Testis (tissue), 2 donors: ENCODE measurements around the gene NR2E3.

Experiments used
- POLR2A ChIP-seq: fragments of 450-650 bp; IDR thresholded peaks from one replicate; pipeline ENCODE4 v1.6.1; 2017; ENCODE audit warnings: antibody characterized with exemption, mild to moderate bottlenecking, moderate library complexity
- TF ChIP-seq, protein P1 (sequence below), 3 experiments: fragments of 450-650 bp in 2 of 3; fragments of 200-600 bp in 1 of 3; sonication (generic) in 1 of 3; IDR thresholded peaks; one replicate each; pipeline ENCODE4 v1.5.1; 2016 to 2019; ENCODE audit warnings: antibody characterized with exemption in 3 of 3, mild to moderate bottlenecking in 2 of 3, moderate library complexity in 1 of 3

DNA sequence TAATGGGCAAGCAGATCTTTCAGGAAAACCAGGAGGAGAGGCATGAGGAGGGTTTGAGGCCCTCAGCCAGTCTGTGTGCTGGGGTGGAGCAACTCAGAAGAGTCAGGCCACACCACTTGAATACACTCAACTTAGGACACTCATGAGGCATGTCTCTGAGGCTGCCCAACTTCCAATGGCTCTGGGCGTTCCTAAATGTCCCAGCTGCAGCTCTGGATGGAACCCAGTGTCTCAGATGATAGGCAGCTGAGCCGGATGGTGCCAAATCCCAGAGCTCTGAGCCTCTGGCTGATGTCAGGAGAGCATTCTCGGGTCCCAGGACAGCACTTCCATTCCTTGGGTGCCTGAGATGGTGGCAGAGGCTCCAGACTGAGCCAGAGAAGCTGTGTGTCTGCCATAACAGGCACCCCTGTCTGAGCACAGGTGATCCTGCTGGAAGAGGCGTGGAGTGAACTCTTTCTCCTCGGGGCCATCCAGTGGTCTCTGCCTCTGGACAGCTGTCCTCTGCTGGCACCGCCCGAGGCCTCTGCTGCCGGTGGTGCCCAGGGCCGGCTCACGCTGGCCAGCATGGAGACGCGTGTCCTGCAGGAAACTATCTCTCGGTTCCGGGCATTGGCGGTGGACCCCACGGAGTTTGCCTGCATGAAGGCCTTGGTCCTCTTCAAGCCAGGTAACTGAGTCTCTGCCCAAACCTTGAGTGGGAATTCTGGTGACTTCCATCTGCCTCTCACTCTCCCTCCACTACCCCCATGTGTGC lies 2.8 kb downstream of the NR2E3 start:
- TF ChIP-seq, protein P1, sequence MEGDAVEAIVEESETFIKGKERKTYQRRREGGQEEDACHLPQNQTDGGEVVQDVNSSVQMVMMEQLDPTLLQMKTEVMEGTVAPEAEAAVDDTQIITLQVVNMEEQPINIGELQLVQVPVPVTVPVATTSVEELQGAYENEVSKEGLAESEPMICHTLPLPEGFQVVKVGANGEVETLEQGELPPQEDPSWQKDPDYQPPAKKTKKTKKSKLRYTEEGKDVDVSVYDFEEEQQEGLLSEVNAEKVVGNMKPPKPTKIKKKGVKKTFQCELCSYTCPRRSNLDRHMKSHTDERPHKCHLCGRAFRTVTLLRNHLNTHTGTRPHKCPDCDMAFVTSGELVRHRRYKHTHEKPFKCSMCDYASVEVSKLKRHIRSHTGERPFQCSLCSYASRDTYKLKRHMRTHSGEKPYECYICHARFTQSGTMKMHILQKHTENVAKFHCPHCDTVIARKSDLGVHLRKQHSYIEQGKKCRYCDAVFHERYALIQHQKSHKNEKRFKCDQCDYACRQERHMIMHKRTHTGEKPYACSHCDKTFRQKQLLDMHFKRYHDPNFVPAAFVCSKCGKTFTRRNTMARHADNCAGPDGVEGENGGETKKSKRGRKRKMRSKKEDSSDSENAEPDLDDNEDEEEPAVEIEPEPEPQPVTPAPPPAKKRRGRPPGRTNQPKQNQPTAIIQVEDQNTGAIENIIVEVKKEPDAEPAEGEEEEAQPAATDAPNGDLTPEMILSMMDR (IDR thresholded peaks at IDR 0.05), result no peak
- TF ChIP-seq POLR2A, result no peak
